ENCODE measurements around the gene COL6A1.

Gene COL6A1

GRCh38 chr21:45962531-45963231, 18.9 kb upstream of the COL6A1 start:
- Histone ChIP-seq H3K4me1 (ENCODE audit: control insufficient read depth, insufficient read depth, low read length) (no peaks in the 10 kb centered on the region), H3K36me3 (ENCODE audit: control insufficient read depth, insufficient read depth, low read length) (no peaks in the 10 kb centered on the region), H3K9ac (ENCODE audit: low read length) (no peak overlapping the region), H3K27ac (ENCODE audit: low read depth, low read length) (no peak overlapping the region), H3K4me3 (ENCODE audit: low read length) (no peak overlapping the region), H3K27me3 (ENCODE audit: control insufficient read depth, insufficient read depth, low read length) (no peaks in the 10 kb centered on the region)

DNA sequence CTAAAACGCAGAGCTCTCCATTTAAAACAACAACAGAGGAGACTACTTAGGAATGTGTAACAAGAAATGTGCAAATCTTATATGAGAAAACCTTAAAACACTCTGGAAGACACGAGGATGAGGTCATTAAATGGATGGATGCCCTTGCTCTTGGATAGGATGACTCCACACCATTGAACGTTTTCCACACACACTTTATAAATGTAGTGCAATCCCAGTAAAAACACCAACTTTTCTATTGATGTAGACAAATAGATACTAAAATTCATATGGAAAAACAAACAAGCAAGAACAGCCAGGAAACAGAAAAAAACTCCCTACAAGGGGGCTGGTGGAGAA, 18.4 kb upstream of the COL6A1 start:
- H3K9ac ChIP-seq (ENCODE audit: low read length), result no peak overlapping the region
- H3K27ac ChIP-seq (ENCODE audit: low read depth, low read length), result no peak overlapping the region
- H3K4me1 ChIP-seq (ENCODE audit: control insufficient read depth, insufficient read depth, low read length), result no peaks in the 10 kb centered on the region
- H3K4me3 ChIP-seq (ENCODE audit: low read length), result no peak overlapping the region
- H3K27me3 ChIP-seq (ENCODE audit: control insufficient read depth, insufficient read depth, low read length), result no peaks in the 10 kb centered on the region
- H3K36me3 ChIP-seq (ENCODE audit: control insufficient read depth, insufficient read depth, low read length), result no peaks in the 10 kb centered on the region

- no peaks in the 10 kb centered on the region for H3K36me3 ChIP-seq (ENCODE audit: control insufficient read depth, insufficient read depth, low read length)
- no peaks in the 10 kb centered on the region for H3K4me1 ChIP-seq (ENCODE audit: control insufficient read depth, insufficient read depth, low read length)
- H3K4me3 ChIP-seq (ENCODE audit: low read length), result no peak overlapping the region
- no peak overlapping the region for H3K9ac ChIP-seq (ENCODE audit: low read length)
- no peaks in the 10 kb centered on the region for H3K27me3 ChIP-seq (ENCODE audit: control insufficient read depth, insufficient read depth, low read length)
- H3K27ac ChIP-seq (ENCODE audit: low read depth, low read length), result no peak overlapping the region
These were observed 16.9 kb upstream of the COL6A1 start for GRCh38 chr21:45964649-45965048.

- H3K4me1 ChIP-seq (ENCODE audit: control insufficient read depth, insufficient read depth, low read length), result no peaks in the 10 kb centered on the region
- no peak overlapping the region for H3K4me3 ChIP-seq (ENCODE audit: low read length)
- no peaks in the 10 kb centered on the region for H3K36me3 ChIP-seq (ENCODE audit: control insufficient read depth, insufficient read depth, low read length)
- H3K9ac ChIP-seq (ENCODE audit: low read length), result no peak overlapping the region
- H3K27me3 ChIP-seq (ENCODE audit: control insufficient read depth, insufficient read depth, low read length), result no peaks in the 10 kb centered on the region
- no peak overlapping the region for H3K27ac ChIP-seq (ENCODE audit: low read depth, low read length)
These were observed 16.3 kb upstream of the COL6A1 start for GRCh38 chr21:45965084-45965809.

GRCh38 chr21:45966791-45967394, 14.7 kb upstream of the COL6A1 start:
- H3K9ac ChIP-seq (ENCODE audit: low read length), result no peak overlapping the region
- H3K4me1 ChIP-seq (ENCODE audit: control insufficient read depth, insufficient read depth, low read length), result peaks cover 13% of the 10 kb centered on the region
- no peak overlapping the region for H3K27ac ChIP-seq (ENCODE audit: low read depth, low read length)
- no peaks in the 10 kb centered on the region for H3K36me3 ChIP-seq (ENCODE audit: control insufficient read depth, insufficient read depth, low read length)
- peaks cover 5% of the 10 kb centered on the region for H3K27me3 ChIP-seq (ENCODE audit: control insufficient read depth, insufficient read depth, low read length)
- no peak overlapping the region for H3K4me3 ChIP-seq (ENCODE audit: low read length)

DNA sequence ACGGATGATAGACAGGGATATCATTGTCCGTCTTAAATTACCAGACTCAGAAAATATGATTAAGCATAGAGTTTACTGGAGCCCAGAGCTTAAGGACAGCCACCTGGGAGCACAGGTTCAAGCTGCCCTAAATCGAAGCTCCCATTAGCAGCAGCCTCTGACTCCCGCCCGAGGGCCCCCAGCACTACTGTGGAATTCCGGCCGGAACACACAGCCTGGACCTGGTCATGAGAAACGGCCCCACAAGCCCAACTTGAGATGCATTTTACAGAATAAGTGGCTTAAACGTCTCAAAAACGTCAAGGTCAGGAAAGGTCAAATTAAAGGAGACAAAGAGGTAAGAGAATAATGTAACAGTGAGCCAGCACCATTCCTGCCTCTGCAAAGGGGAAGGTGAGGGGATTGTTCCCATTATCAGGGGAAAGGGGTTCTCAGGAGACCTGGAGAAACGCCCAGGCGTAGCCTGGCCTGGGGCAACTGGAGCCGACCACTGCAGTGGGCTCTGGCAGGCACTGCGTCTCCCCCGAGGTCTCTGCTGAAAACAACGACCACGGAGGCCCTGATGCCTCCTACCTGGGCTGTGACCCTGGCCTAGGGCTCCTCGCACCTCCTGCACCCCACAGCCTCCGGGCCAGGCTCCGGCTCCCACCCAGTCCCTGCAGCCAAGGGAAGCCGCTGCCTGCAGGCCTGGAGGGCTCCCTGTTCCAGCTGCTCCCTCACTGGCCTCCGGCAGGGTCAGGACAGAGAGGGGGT, 11.5 kb upstream of the COL6A1 start:
- H3K9ac ChIP-seq (ENCODE audit: low read length), result no peak overlapping the region
- no peaks in the 10 kb centered on the region for H3K36me3 ChIP-seq (ENCODE audit: control insufficient read depth, insufficient read depth, low read length)
- no peak overlapping the region for H3K27ac ChIP-seq (ENCODE audit: low read depth, low read length)
- peaks cover 17% of the 10 kb centered on the region for H3K27me3 ChIP-seq (ENCODE audit: control insufficient read depth, insufficient read depth, low read length)
- peaks cover 34% of the 10 kb centered on the region for H3K4me1 ChIP-seq (ENCODE audit: control insufficient read depth, insufficient read depth, low read length)
- H3K4me3 ChIP-seq (ENCODE audit: low read length), result peak overlapping the region; percentile 8

DNA sequence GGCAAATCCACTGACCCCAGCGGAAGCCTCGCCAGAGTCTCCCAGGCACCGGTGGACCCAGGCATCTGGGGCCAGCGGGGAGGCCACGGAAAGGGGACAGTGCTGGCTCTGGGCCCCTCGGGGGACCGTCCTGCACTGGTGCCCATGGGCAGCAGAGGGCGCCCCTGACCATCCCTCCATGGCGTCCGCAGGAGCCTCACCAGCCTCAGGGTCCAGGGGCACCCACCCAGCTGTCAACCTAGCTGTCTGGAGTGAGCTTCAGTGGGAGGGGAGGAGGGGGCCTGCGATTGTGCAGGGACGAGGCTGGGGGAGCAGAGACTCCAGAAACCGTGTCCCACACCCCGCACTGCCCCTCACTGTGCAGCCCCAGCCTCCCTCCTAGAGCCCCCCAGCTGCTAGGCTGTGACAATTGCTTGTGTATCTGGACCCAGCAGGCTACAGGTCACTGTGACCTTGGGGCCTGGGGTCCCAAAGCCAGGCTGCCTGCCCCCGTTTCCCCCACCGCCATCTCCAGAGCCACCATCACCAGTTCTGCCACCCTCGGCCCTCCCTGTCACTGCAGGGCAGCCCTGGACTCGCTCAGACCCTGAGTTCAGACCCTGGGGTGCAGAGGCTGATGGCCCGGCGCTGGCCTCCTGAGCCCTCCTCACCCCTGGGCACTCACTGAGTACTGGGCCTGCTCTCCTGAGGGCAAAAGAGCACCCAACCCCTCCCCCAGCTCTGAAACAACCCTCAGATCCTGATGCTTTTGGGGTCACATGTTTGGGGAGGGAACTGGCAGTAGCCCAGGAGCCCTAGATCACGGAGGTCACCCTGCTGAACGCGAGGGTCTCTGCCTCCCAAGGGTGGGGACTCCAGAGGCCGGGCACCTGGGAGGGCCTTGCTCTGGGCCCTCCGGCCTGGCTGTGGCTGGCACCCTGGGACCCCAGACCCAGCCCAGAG, 10.6 kb upstream of the COL6A1 start:
- Histone ChIP-seq H3K27me3 (ENCODE audit: control insufficient read depth, insufficient read depth, low read length) (peaks cover 17% of the 10 kb centered on the region), H3K4me3 (ENCODE audit: low read length) (no peak overlapping the region), H3K9ac (ENCODE audit: low read length) (no peak overlapping the region), H3K27ac (ENCODE audit: low read depth, low read length) (peak overlapping the region; percentile 78), H3K36me3 (ENCODE audit: control insufficient read depth, insufficient read depth, low read length) (no peaks in the 10 kb centered on the region), H3K4me1 (ENCODE audit: control insufficient read depth, insufficient read depth, low read length) (peaks cover 36% of the 10 kb centered on the region)

DNA sequence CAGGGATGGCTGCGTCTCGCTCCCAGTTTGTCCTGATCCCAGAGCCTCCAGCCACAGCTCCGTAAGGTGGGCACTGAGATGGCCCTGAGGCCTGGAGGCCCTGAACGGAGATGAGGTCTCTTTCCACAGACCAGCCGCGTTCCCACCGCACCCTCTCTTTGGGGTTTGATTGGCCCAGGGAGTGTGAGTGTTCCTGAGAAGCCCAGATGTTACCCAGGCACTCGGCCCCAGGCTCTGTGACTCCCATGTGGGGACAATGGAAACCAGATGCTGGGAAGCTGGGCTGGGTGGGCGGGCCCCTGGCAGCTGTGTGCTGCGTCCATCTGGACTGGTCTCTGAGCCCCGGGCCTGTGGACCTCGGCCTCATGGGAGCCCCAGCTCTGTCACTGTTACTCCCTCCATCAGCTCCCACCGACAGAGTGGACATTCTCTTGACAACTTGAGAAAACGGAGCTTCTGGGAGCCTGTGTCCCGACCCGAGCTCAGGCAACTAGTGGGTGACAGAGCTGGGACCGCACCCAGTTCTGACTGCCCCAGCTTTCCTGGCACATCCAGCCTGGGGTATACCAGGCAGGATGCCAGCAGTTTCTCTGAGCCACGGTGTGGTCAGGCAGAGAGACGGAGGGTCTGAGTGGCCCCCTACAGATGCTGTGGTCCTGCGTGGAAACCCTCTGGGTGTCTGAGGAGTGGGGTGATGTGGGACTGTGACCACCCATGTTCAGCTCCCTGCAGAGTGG, 9.8 kb upstream of the COL6A1 start:
- H3K9ac ChIP-seq (ENCODE audit: low read length), result no peak overlapping the region
- peaks cover 36% of the 10 kb centered on the region for H3K4me1 ChIP-seq (ENCODE audit: control insufficient read depth, insufficient read depth, low read length)
- peak overlapping the region; percentile 98 for H3K27ac ChIP-seq (ENCODE audit: low read depth, low read length)
- peaks cover 17% of the 10 kb centered on the region for H3K27me3 ChIP-seq (ENCODE audit: control insufficient read depth, insufficient read depth, low read length)
- no peak overlapping the region for H3K4me3 ChIP-seq (ENCODE audit: low read length)
- no peaks in the 10 kb centered on the region for H3K36me3 ChIP-seq (ENCODE audit: control insufficient read depth, insufficient read depth, low read length)

GRCh38 chr21:45972353-45972715, 9.2 kb upstream of the COL6A1 start:
- Histone ChIP-seq H3K9ac (ENCODE audit: low read length) (no peak overlapping the region), H3K4me1 (ENCODE audit: control insufficient read depth, insufficient read depth, low read length) (peaks cover 38% of the 10 kb centered on the region), H3K36me3 (ENCODE audit: control insufficient read depth, insufficient read depth, low read length) (no peaks in the 10 kb centered on the region), H3K27me3 (ENCODE audit: control insufficient read depth, insufficient read depth, low read length) (peaks cover 17% of the 10 kb centered on the region), H3K4me3 (ENCODE audit: low read length) (no peak overlapping the region), H3K27ac (ENCODE audit: low read depth, low read length) (peak overlapping the region; percentile 98)

DNA sequence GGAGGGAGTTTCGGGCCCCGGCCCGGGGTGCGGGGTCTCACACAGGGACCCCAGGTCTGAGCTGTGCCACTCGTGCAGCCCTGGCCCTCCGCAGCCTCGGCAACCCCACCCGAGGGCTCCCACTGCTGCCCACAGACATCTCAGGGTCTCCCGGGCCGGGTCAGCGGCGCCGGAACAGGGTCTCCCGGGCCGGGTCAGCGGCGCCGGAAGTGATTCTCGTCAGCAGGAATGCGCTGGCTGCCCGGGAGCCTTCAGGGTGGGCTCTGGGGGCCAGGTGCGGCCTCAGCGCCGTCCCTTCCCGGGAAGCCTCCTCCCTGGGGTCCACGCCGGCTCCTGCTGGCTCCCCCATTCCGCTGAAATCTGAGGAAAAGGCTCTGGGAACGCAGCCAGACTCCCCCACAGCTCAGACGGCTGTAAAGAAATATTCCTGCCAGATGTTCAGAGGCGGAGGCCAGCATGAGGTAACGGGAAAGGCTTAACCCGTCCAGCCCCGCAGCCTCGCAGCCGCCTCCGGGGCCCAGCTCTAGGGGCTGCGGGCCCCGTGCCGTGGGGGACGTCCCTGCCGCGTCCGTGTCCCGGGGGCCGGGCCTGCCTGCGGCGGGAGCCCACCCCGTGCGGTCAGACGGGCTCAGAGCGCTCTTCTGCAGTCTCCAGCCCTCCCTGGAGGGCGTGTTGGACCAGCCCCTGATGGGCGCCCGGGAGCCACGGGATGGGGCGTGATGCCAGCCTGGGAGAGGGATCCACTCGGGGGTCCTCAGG, 8.7 kb upstream of the COL6A1 start:
- Histone ChIP-seq H3K4me1 (ENCODE audit: control insufficient read depth, insufficient read depth, low read length) (peaks cover 40% of the 10 kb centered on the region), H3K9ac (ENCODE audit: low read length) (peak overlapping the region; percentile 10), H3K27me3 (ENCODE audit: control insufficient read depth, insufficient read depth, low read length) (peaks cover 17% of the 10 kb centered on the region), H3K27ac (ENCODE audit: low read depth, low read length) (peak overlapping the region; percentile 98), H3K4me3 (ENCODE audit: low read length) (peak overlapping the region; percentile 62), H3K36me3 (ENCODE audit: control insufficient read depth, insufficient read depth, low read length) (no peaks in the 10 kb centered on the region)
